Mucosa of descending colon (tissue), 3 donors: ENCODE data around the gene HEPACAM. TPM values are rescaled to one million over a fixed set of nuclear protein-coding genes. Genes with fewer than 3 reads are reported as not detected.

Experiments
- ATAC-seq: fragments of 200-7000 bp; cut with Tn5 transposase; one replicate; pipeline ENCODE4 v1.9.1; 2020; ENCODE audit warnings: mild to moderate bottlenecking, moderate library complexity
- DNase-seq, 3 donors: peaks; one replicate each; pipeline ENCODE4 v3.0.0-alpha.2; 2020
- H3K36me3 ChIP-seq: fragments of 200-600 bp; one replicate; pipeline ENCODE4 v1.8.0; 2021; ENCODE audit warnings: low read depth, mild to moderate bottlenecking
- H3K4me1 ChIP-seq: fragments of 200-600 bp; one replicate; pipeline ENCODE4 v1.8.0; 2021; ENCODE audit warnings: low read depth, mild to moderate bottlenecking
- H3K4me3 ChIP-seq: fragments of 200-600 bp; one replicate; pipeline ENCODE4 v1.8.0; 2021; ENCODE audit warnings: mild to moderate bottlenecking
- H3K9me3 ChIP-seq: fragments of 200-600 bp; one replicate; pipeline ENCODE4 v1.8.0; 2021; ENCODE audit warnings: mild to moderate bottlenecking
- intact Hi-C, 2 donors: fragments of 100-400 bp; cut with DNase I in 1 of 2; cut with micrococcal nuclease in 1 of 2; formaldehyde crosslinking; loops; one replicate each; pipeline versions ENCODE4 v1.11.0 to v1.11.1; 2022; cut with DNase I, micrococcal nuclease
- total RNA-seq, 3 donors: library from RNA; stranded (reverse); fragmentation: NEBNext Ultra II Directional in 2 of 3; extraction: Animal tissue kit (Norgen Biotek cat#: 25700) in 2 of 3; gene quantifications; one replicate each; pipeline versions ENCODE4 v1.2.1 to v1.2.4, GENCODE V29; 2021 to 2023
- TF ChIP-seq, protein P1 (sequence below): fragments of 200-600 bp; IDR thresholded peaks from one replicate; pipeline ENCODE4 v1.8.0; 2022; ENCODE audit warnings: antibody characterized with exemption, mild to moderate bottlenecking
- donor health status: DM: no; HTN: no; CAD: no; lungs with moderate emphysema.
- donor health status: DM: no; HTN: no; CAD: no.
- donor health status: DM: no; HTN: yes; CAD: no.

The HEPACAM gene
- total RNA-seq, 3 donors from 2014 or later: 0.57 TPM; not detected in 2

DNA sequence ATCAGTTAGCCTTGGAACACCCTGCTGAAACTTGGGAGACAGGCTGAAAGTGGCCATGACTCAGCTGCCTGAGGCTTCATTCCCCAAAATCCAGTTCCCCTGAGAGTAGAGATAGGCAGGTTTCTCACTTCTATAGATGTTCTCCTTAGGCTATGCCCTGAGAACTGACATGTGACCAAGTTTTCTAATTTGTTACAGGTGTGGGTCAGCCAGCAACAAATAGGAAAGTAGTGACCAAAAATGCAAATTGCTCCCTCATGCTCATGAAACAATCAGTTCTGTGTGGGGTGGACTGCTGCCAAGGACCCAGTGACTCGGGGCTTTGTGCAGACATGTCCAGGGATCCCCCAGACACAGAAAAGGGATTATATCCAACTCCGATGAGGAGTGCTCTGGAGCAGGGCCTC, 10.9 kb upstream of the HEPACAM start:
- H3K4me1 ChIP-seq: no peaks in the 10 kb centered on the region
- DNase-seq (no peak), ATAC-seq (no peak)
- no peaks in the 10 kb centered on the region for H3K36me3 ChIP-seq
- no peaks in the 10 kb centered on the region for H3K9me3 ChIP-seq
- TF ChIP-seq, protein P1, sequence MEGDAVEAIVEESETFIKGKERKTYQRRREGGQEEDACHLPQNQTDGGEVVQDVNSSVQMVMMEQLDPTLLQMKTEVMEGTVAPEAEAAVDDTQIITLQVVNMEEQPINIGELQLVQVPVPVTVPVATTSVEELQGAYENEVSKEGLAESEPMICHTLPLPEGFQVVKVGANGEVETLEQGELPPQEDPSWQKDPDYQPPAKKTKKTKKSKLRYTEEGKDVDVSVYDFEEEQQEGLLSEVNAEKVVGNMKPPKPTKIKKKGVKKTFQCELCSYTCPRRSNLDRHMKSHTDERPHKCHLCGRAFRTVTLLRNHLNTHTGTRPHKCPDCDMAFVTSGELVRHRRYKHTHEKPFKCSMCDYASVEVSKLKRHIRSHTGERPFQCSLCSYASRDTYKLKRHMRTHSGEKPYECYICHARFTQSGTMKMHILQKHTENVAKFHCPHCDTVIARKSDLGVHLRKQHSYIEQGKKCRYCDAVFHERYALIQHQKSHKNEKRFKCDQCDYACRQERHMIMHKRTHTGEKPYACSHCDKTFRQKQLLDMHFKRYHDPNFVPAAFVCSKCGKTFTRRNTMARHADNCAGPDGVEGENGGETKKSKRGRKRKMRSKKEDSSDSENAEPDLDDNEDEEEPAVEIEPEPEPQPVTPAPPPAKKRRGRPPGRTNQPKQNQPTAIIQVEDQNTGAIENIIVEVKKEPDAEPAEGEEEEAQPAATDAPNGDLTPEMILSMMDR: no peak
- H3K4me3 ChIP-seq: no peak overlapping the region
- intact Hi-C loops: no loop called here

DNA sequence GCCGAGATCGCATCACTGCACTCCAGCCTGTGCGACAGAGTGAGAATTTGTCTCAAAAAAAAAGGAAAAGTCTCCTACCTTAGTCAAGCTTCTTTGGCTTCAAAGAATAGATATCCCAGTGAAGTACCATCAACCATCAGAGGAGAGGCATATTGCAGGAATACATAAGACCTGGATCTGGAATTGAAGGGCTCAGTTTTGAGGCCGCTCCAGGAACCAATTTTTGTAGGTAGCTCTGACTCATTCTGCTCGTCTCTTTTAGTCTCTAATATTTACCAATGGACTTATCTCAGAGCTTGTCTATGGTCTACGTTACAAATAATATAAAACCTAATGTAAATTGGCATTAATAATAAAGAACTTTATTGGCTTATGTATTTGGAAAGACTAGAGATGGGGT, 10.0 kb upstream of the HEPACAM start:
- DNase-seq (no peak), ATAC-seq (no peak)
- Histone ChIP-seq H3K9me3 (no peaks in the 10 kb centered on the region), H3K4me3 (no peak overlapping the region), H3K4me1 (no peaks in the 10 kb centered on the region), H3K36me3 (no peaks in the 10 kb centered on the region)
- TF ChIP-seq, protein P1: no peak
- intact Hi-C loops: no loop called here

DNA sequence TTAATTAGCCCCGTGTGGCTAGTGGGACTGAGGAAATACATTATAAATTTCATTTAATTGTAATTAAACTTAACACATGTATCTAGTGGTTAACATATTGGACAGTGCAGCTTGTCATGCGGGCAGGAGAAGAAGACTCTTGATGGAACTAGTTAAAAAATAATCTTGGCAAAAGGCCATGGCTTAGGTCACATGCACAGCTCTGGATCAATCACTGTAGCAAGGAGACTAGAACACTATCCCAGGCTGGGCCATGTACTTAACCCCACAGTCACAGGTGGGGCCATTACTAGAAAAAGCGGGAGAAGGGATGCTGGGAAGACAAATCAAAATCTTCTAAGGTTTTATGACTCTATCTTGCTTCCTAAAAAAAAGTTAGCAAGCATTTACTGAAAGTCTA, 8.7 kb upstream of the HEPACAM start:
- Histone ChIP-seq H3K4me1 (no peaks in the 10 kb centered on the region), H3K36me3 (no peaks in the 10 kb centered on the region), H3K4me3 (no peak overlapping the region), H3K9me3 (no peaks in the 10 kb centered on the region)
- ATAC-seq (no peak), DNase-seq (no peak)
- TF ChIP-seq, protein P1: no peak
- intact Hi-C loops: no loop called here

DNA sequence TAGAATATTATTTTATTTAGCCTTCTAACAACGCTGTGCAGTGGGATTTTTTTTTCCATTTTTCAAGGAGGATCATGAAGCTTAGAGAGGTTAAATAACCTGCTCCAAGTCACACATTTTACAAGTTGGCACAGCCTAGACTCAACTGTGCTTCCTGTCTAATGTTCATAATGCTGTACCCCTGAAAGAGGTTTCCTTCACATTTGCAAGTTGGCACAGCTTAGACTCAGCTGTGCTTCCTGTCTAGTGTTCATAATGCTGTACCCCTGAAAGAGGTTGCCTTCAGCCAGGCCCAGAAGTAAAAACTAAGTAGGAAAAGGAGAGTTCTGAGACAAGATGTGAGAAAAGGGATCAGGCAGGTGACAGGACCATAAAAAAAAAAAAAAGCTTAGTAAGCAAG, 7.9 kb upstream of the HEPACAM start:
- intact Hi-C loops: no loop called here
- no peak for ATAC-seq
- Histone ChIP-seq H3K4me3 (no peak overlapping the region), H3K9me3 (no peaks in the 10 kb centered on the region), H3K4me1 (no peaks in the 10 kb centered on the region), H3K36me3 (no peaks in the 10 kb centered on the region)
- no peak for DNase-seq
- TF ChIP-seq, protein P1: no peak

DNA sequence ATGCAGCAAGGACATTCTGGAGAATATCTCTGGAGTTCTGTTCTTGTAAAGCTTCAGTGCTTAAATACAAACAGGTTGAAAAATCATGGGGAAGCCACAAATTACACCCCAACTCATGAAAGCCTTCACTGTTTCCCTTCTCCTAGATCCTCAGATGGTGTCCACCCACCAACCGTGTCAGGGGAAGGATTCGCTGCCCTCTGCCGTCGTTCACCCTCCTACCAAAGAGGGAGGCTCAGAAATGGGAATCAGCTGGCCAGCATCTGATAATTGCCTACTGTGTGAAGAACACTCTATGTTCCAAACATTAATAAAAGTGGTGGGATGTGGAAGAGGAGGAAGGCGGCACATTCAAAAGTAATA, 7.4 kb upstream of the HEPACAM start:
- Histone ChIP-seq H3K9me3 (no peaks in the 10 kb centered on the region), H3K4me1 (no peaks in the 10 kb centered on the region), H3K36me3 (no peaks in the 10 kb centered on the region), H3K4me3 (no peak overlapping the region)
- no peak for DNase-seq
- intact Hi-C loops: no loop called here
- ATAC-seq: no peak
- TF ChIP-seq, protein P1: no peak
